ENCODE data around the gene LIPK. TPM values are rescaled to one million over a fixed set of nuclear protein-coding genes. Genes with fewer than 3 reads are reported as not detected.

LIPK gene
- polyA plus RNA-seq, 1 of the 3 experiments (the other 2 are of a cell fraction), result not detected

GRCh38 chr10:88742448-88742847, 36.4 kb downstream of the LIPK start:
- Histone ChIP-seq H3K9ac (no peak overlapping the region), H3K4me2 (no peak overlapping the region), H3K79me2 (ENCODE audit: insufficient read depth) (no peaks in the 10 kb centered on the region), H2AFZ (ENCODE audit: low read depth) (no peak overlapping the region), H3K27ac (ENCODE audit: low read depth in 2 of 2, low read length in 1 of 2) (no peak overlapping the region), H3K4me3 (ENCODE audit: low read depth in 2 of 2, low read length in 1 of 2) (no peak overlapping the region), H4K20me1 (ENCODE audit: insufficient read depth) (no peaks in the 10 kb centered on the region), H3K36me3 (replicated peaks in 1 of 2; ENCODE audit: control insufficient read depth in 1 of 2, insufficient read depth in 2 of 2, low read length in 1 of 2) (no peaks in the 10 kb centered on the region), H3K9me2 (no peaks in the 10 kb centered on the region), H3K9me3 (peaks cover 5% of the 10 kb centered on the region; the same call in 1 of the 2 replicates), H3K27me3 (ENCODE audit: insufficient read depth) (no peaks in the 10 kb centered on the region), H3K4me1 (ENCODE audit: control insufficient read depth in 1 of 2, insufficient read depth in 2 of 2, low read depth in 1 of 2, low read length in 1 of 2) (no peaks in the 10 kb centered on the region), H3F3A (replicated peaks; ENCODE audit: insufficient read depth) (no peaks in the 10 kb centered on the region)
- ChIA-PET CTCF (interaction anchor here (1.2 to 1.7 kb wide), 2 partner anchors 15 to 22 kb away, joined by 3 to 4 read pairs; no protein-coding TSS in a partner anchor), POLR2A (no interaction called here)
- WGBS (ENCODE audit: low lambda C conversion rate), result 97% methylated on average over 1 of the region's 1 CpG
- TF ChIP-seq CHD2 (IDR thresholded peaks at IDR 0.05; ENCODE audit: low read length, partially characterized antibody) (no peak), USF2 (IDR thresholded peaks at IDR 0.05; ENCODE audit: borderline replicate concordance, low read depth, low read length) (no peak), PBX3 (IDR thresholded peaks at IDR 0.05) (no peak), GABPA (IDR thresholded peaks at IDR 0.05; ENCODE audit: low read depth) (no peak), TEAD4 (IDR thresholded peaks at IDR 0.05; ENCODE audit: borderline replicate concordance, insufficient read depth) (no peak), POLR2AphosphoS5 (IDR thresholded peaks at IDR 0.05; ENCODE audit: low read depth, low read length) (no peak), RXRA (IDR thresholded peaks at IDR 0.05; ENCODE audit: borderline replicate concordance, low read depth) (no peak), RAD21 (IDR thresholded peaks at IDR 0.05; ENCODE audit: low read length) (no peak), SIN3A (IDR thresholded peaks at IDR 0.05; ENCODE audit: borderline replicate concordance, low read depth, low read length) (no peak), IRF3 (IDR thresholded peaks at IDR 0.05; ENCODE audit: low read depth, low read length) (no peak), USF1 (IDR thresholded peaks at IDR 0.05; ENCODE audit: borderline replicate concordance, low read depth) (no peak), MXI1 (IDR thresholded peaks at IDR 0.05; ENCODE audit: low read depth, low read length) (no peak)
- DNase-seq, result no peak

- peaks cover 5% of the 10 kb centered on the region; the same call in 1 of the 2 replicates for H3K9me3 ChIP-seq
Measured at GRCh38 chr10:88744002-88744401, 38.0 kb downstream of the LIPK start.

More at GRCh38 chr10:88744002-88744401, 38.0 kb downstream of the LIPK start:
- Histone ChIP-seq H3K4me3 (ENCODE audit: low read depth in 2 of 2, low read length in 1 of 2) (no peak overlapping the region), H3K27ac (ENCODE audit: low read depth in 2 of 2, low read length in 1 of 2) (no peak overlapping the region), H3K9me2 (no peaks in the 10 kb centered on the region), H3K4me2 (no peak overlapping the region), H3K79me2 (ENCODE audit: insufficient read depth) (no peaks in the 10 kb centered on the region), H3K36me3 (replicated peaks in 1 of 2; ENCODE audit: control insufficient read depth in 1 of 2, insufficient read depth in 2 of 2, low read length in 1 of 2) (no peaks in the 10 kb centered on the region), H3K9ac (no peak overlapping the region), H3K4me1 (ENCODE audit: control insufficient read depth in 1 of 2, insufficient read depth in 2 of 2, low read depth in 1 of 2, low read length in 1 of 2) (no peaks in the 10 kb centered on the region), H4K20me1 (ENCODE audit: insufficient read depth) (no peaks in the 10 kb centered on the region), H2AFZ (ENCODE audit: low read depth) (no peak overlapping the region), H3F3A (replicated peaks; ENCODE audit: insufficient read depth) (no peaks in the 10 kb centered on the region), H3K27me3 (ENCODE audit: insufficient read depth) (no peaks in the 10 kb centered on the region)
- WGBS (ENCODE audit: low lambda C conversion rate), result 67% methylated on average over 3 of the region's 5 CpGs
- no peak for DNase-seq
- no peak for TF ChIP-seq PBX3 (IDR thresholded peaks at IDR 0.05)
- no peak for TF ChIP-seq YY1 (IDR thresholded peaks at IDR 0.05; ENCODE audit: low read depth)
- no peak for TF ChIP-seq CTCF (IDR thresholded peaks at IDR 0.05)
- no peak for TF ChIP-seq POLR2AphosphoS5 (IDR thresholded peaks at IDR 0.05; ENCODE audit: low read depth, low read length)
- TF ChIP-seq MAX (IDR thresholded peaks at IDR 0.05; ENCODE audit: low read depth), result no peak
- no peak for TF ChIP-seq SIN3A (IDR thresholded peaks at IDR 0.05; ENCODE audit: borderline replicate concordance, low read depth, low read length)
- no peak for TF ChIP-seq FOXM1 (IDR thresholded peaks at IDR 0.05; ENCODE audit: low read depth)
- no peak for TF ChIP-seq TEAD4 (IDR thresholded peaks at IDR 0.05; ENCODE audit: borderline replicate concordance, insufficient read depth)
- TF ChIP-seq RFX5 (IDR thresholded peaks at IDR 0.05; ENCODE audit: low read length), result no peak
- TF ChIP-seq RAD21 (IDR thresholded peaks at IDR 0.05; ENCODE audit: low read length), result no peak
- no peak for TF ChIP-seq GABPA (IDR thresholded peaks at IDR 0.05; ENCODE audit: low read depth)
- CTCF ChIA-PET, result interaction anchor here (1.0 to 1.7 kb wide), 2 partner anchors 16 to 21 kb away, joined by 4 read pairs; no protein-coding TSS in a partner anchor
- POLR2A ChIA-PET, result no interaction called here
